ENCODE data around the gene E2F4.

E2F4 gene

DNA sequence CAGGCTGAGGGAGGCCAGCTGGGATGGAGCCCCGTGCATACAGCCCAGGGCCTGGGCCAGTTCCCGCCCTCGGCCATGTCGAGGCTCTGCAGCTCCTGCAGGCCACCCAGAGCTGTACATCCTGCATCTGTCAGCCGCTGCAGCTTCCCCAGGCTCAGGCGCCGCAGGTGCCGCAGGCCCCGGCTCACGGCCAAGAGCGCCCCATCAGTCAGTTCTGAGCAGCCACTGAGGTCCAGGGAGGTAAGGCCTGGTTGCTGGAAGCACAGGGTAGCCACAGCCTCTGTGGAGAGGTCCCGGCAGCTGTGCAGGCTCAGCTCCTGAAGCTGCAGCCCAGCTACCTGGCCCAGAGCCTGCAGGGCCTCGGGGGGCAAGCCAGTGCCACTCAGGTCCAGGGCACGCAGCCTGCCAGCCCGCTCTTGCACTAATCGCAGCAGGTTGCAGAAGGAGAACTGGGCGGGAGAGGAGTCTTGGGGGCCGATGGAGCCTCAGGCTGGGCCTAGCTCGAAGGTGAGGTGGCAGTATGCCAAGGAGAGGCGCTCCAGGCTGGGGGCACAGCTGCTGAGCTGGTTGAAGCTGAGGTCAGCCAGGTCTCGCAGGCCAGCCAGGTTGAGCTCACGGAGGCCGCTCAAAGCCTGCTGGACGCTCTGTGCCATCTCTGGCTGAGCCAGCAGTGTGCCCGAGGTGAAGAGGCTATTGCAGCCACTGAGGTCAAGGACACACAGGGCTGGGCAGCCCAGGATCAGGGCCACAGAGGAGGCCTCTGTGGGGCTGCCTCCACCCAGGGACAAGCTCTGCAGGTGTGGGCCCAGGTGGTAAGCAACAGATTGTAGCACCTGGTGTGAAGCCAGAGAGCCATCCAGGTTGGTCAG, 18.3 kb downstream of the E2F4 start:
- DNase-seq (ENCODE audit: low read depth): no peak
- TF ChIP-seq, protein P1, sequence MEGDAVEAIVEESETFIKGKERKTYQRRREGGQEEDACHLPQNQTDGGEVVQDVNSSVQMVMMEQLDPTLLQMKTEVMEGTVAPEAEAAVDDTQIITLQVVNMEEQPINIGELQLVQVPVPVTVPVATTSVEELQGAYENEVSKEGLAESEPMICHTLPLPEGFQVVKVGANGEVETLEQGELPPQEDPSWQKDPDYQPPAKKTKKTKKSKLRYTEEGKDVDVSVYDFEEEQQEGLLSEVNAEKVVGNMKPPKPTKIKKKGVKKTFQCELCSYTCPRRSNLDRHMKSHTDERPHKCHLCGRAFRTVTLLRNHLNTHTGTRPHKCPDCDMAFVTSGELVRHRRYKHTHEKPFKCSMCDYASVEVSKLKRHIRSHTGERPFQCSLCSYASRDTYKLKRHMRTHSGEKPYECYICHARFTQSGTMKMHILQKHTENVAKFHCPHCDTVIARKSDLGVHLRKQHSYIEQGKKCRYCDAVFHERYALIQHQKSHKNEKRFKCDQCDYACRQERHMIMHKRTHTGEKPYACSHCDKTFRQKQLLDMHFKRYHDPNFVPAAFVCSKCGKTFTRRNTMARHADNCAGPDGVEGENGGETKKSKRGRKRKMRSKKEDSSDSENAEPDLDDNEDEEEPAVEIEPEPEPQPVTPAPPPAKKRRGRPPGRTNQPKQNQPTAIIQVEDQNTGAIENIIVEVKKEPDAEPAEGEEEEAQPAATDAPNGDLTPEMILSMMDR (IDR thresholded peaks at IDR 0.05; ENCODE audit: insufficient read depth, low read depth, low read length, missing control alignments): no peak
- no peak overlapping the region for H3K4me3 ChIP-seq (ENCODE audit: low read length)

DNA sequence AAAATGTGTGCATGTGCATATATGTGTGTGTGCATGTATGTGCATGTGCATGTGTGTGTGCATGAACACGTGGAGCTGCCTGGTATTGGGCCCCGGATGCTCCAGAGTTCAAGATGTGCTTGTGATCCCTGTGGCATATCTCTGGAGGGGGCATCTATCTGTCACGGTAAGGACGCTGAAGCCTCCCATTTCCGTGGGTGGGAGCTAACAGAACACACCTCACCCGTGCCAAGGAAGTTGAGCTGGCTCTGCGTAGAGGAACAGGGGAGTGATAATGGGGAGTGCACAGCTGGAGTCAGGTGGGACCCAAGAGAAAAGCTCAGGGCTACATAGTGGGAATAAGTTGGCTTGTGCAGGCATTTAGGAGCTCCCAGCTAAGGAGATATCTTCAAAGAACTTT, 19.7 kb downstream of the E2F4 start:
- H3K4me3 ChIP-seq (ENCODE audit: low read length): no peak overlapping the region
- TF ChIP-seq, protein P1 (IDR thresholded peaks at IDR 0.05; ENCODE audit: insufficient read depth, low read depth, low read length, missing control alignments): no peak
- DNase-seq (ENCODE audit: low read depth): no peak

DNA sequence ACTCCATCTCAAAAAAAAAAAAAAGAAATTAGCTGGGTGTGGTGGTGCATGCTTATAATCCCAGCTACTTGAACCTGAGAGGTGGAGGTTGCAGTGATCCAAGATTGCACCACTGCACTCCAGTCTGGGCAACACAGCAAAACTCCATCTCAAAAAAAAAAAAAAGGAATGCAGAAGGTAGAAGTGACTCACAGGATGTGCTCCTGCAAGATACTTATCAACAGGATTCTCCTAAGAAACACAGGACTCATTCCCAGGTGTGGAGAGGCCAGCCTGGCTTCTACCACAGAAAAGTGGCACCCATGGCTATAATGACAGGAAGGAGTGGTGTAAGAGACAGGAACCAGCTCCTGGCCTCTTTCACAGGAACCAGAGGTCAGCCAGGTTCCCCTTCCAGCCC, 20.8 kb downstream of the E2F4 start:
- TF ChIP-seq, protein P1 (IDR thresholded peaks at IDR 0.05; ENCODE audit: insufficient read depth, low read depth, low read length, missing control alignments): no peak
- H3K4me3 ChIP-seq (ENCODE audit: low read length): no peak overlapping the region
- peak; percentile 84 for DNase-seq (ENCODE audit: low read depth)

DNA sequence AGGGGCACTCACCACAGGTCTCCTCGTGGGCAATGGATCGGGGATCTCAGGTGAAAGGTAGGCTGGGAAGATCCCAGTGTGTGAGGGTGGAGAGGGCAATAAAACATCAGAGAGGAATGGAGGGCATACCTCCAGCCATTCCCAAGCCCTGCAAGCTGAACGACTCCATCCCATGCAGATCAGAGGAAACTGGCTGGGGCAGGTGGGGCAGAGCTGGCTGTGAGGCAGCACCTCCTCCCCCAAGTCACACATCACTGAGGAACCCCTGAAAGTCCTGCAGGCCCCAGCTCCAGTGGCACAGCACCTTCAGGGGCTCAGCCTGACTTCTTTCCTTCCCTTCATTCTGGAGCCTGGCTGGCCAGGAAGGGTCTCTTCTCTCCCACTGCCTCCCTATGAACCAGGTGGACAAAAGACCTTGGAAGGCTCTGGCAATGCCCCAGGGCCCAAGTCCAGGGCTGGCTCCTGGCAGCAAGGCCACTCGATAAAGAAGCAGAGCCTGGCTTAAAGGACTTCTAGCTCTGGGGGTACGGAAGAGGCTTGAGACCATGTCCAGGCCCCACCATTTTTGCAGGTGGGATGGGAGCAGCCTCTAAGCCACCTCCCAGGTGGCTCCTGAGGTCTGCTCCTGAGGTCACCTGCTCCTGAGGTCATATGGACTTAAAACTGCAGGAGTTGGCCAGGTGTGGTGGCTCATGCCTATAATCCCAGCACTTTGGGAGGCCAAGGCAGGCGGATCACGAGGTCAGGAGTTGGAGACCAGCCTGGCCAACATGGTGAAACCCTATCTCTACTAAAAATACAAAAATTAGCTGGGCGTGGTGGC, 21.5 kb downstream of the E2F4 start:
- no peak overlapping the region for H3K4me3 ChIP-seq (ENCODE audit: low read length)
- TF ChIP-seq, protein P1 (IDR thresholded peaks at IDR 0.05; ENCODE audit: insufficient read depth, low read depth, low read length, missing control alignments): no peak

DNA sequence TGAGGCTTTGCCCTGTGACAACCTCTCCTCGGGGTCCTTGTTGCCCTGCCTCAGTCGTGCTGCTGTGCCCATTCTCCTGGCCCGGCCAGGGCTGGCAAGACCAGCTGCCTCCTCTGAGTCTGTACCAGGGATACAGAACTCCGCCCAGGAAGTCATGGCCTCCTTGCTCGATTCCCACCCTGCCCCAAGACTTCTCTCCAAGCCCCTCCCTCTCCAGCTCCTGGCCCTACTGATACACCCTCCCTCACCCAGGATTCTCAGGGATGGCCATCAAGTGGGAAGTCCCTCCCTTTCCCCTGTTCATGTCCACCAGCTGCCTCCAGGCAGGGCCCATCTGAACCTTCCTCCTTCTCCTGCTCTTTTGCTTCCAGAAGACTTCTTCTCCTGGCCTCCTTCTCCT, 23.8 kb downstream of the E2F4 start:
- DNase-seq (ENCODE audit: low read depth): no peak
- H3K4me3 ChIP-seq (ENCODE audit: low read length): no peak overlapping the region
- TF ChIP-seq, protein P1 (IDR thresholded peaks at IDR 0.05; ENCODE audit: insufficient read depth, low read depth, low read length, missing control alignments): no peak

More for the DNA sequence above, 21.5 kb downstream of the E2F4 start:
- DNase-seq (ENCODE audit: low read depth): no peak

DNA sequence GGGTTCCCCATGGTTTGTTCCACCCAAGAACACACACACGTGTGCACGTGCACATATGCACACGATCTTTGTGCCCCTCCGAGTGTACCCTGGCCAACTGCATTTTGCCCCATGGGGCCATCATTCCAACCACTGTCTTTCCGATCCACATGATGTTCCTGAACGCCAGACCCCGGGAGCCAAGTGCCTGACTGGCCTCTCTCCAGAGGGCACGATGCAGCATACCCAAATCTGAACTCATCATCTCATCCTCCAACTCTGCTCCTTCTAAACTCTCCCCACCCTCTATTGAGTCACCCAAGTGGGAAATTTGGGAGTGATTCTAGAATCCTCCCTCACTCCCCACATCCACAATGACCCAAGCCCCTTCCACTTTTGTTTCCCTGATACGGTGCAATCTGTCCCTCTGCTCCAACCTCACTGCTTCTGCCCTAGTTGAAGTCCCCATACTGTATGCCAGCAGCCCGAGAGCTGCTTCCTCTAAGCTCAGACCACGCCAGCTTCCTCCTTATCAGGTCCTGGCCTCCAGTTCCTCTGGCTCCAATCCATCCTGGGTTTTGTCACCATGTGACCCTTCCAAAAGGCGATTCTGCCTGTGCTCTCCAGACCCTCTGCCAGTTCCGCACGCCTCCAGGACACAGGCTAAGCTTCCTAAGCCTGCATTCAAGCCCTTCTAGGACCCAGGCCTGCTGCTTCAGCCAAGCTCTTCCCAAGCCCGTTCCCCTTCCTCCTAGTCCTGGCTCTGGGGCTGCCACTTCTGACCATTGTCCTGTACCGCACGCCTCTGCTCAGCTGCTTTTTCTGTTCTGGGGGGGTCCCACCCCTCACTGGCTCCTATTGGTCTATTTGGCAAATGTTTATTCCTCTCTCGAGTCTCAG, 24.9 kb downstream of the E2F4 start:
- TF ChIP-seq, protein P1 (IDR thresholded peaks at IDR 0.05; ENCODE audit: insufficient read depth, low read depth, low read length, missing control alignments): no peak
- H3K4me3 ChIP-seq (ENCODE audit: low read length): no peak overlapping the region
- no peak for DNase-seq (ENCODE audit: low read depth)
